OCI-LY1 (cell line): ENCODE data around the gene C2.

Experiments used
- H2AFZ ChIP-seq: fragments of 200-600 bp; sonication (generic), shearing (Covaris generic); 2 replicates; pipeline ENCODE4 v1.6.0; 2014; ENCODE audit warnings: antibody characterized with exemption, mild to moderate bottlenecking, low read length
- H3F3A ChIP-seq: fragments of 200-600 bp; sonication (generic), shearing (Covaris generic); 2 replicates; pipeline ENCODE4 v1.6.0; 2014; ENCODE audit warnings: mild to moderate bottlenecking, antibody characterized with exemption, low read length, moderate library complexity; ENCODE audit not compliant: insufficient read depth
- H3K27ac ChIP-seq: fragments of 200-600 bp; sonication (generic); 2 replicates; pipeline ENCODE4 v1.5.1; 2014; ENCODE audit warnings: low read length, mixed run types, mild to moderate bottlenecking, low read depth; ENCODE audit not compliant: poor library complexity, severe bottlenecking
- H3K27me3 ChIP-seq: fragments of 200-600 bp; sonication (generic); 2 replicates; pipeline ENCODE4 v1.6.0; 2014; ENCODE audit warnings: antibody characterized with exemption, mild to moderate bottlenecking, low read length, moderate library complexity; ENCODE audit not compliant: insufficient read depth
- H3K36me3 ChIP-seq: fragments of 200-600 bp; sonication (generic); 2 replicates; pipeline ENCODE4 v1.6.1; 2014; ENCODE audit warnings: mild to moderate bottlenecking, antibody characterized with exemption, low read length, moderate library complexity, mixed read lengths; ENCODE audit not compliant: insufficient read depth
- H3K4me1 ChIP-seq: fragments of 200-600 bp; sonication (generic); 2 replicates; pipeline ENCODE4 v1.5.1; 2014; ENCODE audit warnings: mild to moderate bottlenecking, low read length, moderate library complexity; ENCODE audit not compliant: insufficient read depth, severe bottlenecking
- H3K4me2 ChIP-seq: fragments of 200-600 bp; sonication (generic), shearing (Covaris generic); 2 replicates; pipeline ENCODE4 v1.6.1; 2014; ENCODE audit warnings: low read length
- H3K4me3 ChIP-seq: fragments of 200-600 bp; sonication (generic); 2 replicates; pipeline ENCODE4 v1.5.1; 2014; ENCODE audit warnings: low read length, low read depth, mild to moderate bottlenecking, mixed read lengths; ENCODE audit not compliant: poor library complexity, severe bottlenecking
- H3K79me2 ChIP-seq: fragments of 200-600 bp; shearing (Covaris generic); 2 replicates; pipeline ENCODE4 v1.6.1; 2016; ENCODE audit warnings: mixed run types, low read length, mixed read lengths; ENCODE audit not compliant: insufficient read depth
- H3K9ac ChIP-seq: fragments of 200-600 bp; sonication (generic), shearing (Covaris generic); 2 replicates; pipeline ENCODE4 v1.6.1; 2014; ENCODE audit warnings: mild to moderate bottlenecking, low read length, mixed read lengths
- H3K9me2 ChIP-seq: fragments of 200-600 bp; sonication (generic), shearing (Covaris generic); 2 replicates; pipeline ENCODE4 v1.6.1; 2014; ENCODE audit warnings: low read depth, mild to moderate bottlenecking, low read length, mixed read lengths
- H3K9me3 ChIP-seq: fragments of 200-600 bp; shearing (Covaris generic); 2 replicates; pipeline ENCODE4 v1.6.1; 2014; ENCODE audit warnings: low read length, mixed read lengths
- H4K20me1 ChIP-seq: fragments of 200-600 bp; sonication (generic), shearing (Covaris generic); 2 replicates; pipeline ENCODE4 v1.6.0; 2016; ENCODE audit warnings: mild to moderate bottlenecking, low read length; ENCODE audit not compliant: insufficient read depth
- EZH2 ChIP-seq: fragments of 200-600 bp; sonication (generic), shearing (Covaris generic); IDR thresholded peaks from 2 replicates; pipeline ENCODE4 v1.8.0; 2017; ENCODE audit warnings: borderline replicate concordance, mixed run types, mild to moderate bottlenecking, antibody characterized with exemption, low read length, moderate library complexity, mixed read lengths
- TF ChIP-seq, protein P1 (sequence below): fragments of 200-600 bp; sonication (generic), shearing (Covaris generic); IDR thresholded peaks from 2 replicates; pipeline ENCODE4 v1.5.1; 2017; ENCODE audit warnings: mild to moderate bottlenecking, antibody characterized with exemption, low read length, moderate library complexity, mixed read lengths

C2 gene

DNA sequence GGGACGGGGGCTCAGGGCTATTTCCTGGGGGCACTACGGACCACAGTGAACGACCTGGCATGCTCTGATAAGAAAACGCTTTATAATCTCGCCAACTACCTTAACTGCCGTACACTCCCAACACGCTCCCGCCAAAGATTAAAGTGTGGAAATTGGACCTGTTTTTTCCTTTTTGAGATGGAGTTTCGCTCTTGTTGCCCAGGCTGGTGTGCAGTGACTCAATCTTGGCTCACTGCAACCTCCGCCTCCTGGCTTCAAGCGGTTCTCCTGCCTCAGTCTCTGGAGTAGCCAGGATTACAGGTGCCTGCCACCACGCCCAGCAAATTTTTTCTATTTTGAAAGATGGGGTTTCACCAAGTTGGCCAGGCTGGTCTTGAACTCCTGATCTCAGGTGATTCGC, 48.4 kb upstream of the C2 start:
- H3K27ac ChIP-seq: no peak overlapping the region
- no peaks in the 10 kb centered on the region for H3K9me3 ChIP-seq
- no peaks in the 10 kb centered on the region for H3F3A ChIP-seq
- H3K9ac ChIP-seq: no peak overlapping the region
- peaks cover 45% of the 10 kb centered on the region for H3K36me3 ChIP-seq
- no peak overlapping the region for H3K4me3 ChIP-seq
- H4K20me1 ChIP-seq: no peaks in the 10 kb centered on the region
- TF ChIP-seq EZH2: no peak
- TF ChIP-seq, protein P1, sequence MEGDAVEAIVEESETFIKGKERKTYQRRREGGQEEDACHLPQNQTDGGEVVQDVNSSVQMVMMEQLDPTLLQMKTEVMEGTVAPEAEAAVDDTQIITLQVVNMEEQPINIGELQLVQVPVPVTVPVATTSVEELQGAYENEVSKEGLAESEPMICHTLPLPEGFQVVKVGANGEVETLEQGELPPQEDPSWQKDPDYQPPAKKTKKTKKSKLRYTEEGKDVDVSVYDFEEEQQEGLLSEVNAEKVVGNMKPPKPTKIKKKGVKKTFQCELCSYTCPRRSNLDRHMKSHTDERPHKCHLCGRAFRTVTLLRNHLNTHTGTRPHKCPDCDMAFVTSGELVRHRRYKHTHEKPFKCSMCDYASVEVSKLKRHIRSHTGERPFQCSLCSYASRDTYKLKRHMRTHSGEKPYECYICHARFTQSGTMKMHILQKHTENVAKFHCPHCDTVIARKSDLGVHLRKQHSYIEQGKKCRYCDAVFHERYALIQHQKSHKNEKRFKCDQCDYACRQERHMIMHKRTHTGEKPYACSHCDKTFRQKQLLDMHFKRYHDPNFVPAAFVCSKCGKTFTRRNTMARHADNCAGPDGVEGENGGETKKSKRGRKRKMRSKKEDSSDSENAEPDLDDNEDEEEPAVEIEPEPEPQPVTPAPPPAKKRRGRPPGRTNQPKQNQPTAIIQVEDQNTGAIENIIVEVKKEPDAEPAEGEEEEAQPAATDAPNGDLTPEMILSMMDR: no peak
- no peak overlapping the region for H3K4me2 ChIP-seq
- no peaks in the 10 kb centered on the region for H3K4me1 ChIP-seq
- H2AFZ ChIP-seq: no peak overlapping the region
- H3K27me3 ChIP-seq: no peaks in the 10 kb centered on the region
- H3K79me2 ChIP-seq: no peaks in the 10 kb centered on the region
- no peaks in the 10 kb centered on the region for H3K9me2 ChIP-seq

DNA sequence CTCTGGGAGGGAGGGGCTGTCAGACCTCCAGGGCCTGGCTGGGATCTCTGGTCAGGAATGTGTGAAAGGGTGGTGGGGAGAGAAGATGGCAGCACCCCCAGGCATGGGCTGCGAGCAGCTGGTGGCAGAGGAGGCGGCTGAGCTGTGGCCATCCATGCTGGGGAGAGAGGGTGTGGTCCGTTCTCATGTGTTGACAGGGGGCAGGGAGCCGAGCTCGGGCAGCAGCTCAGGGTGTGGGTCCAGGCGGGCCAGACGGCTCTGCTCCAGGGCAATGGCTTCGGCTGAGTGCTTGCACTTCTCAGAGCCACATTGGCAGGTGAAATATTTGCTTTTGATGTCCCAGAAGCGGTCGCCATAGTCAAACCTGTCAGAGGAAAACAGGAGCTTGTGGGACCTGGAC, 47.6 kb upstream of the C2 start:
- no peaks in the 10 kb centered on the region for H3K4me1 ChIP-seq
- no peak overlapping the region for H3K4me3 ChIP-seq
- no peak overlapping the region for H2AFZ ChIP-seq
- H4K20me1 ChIP-seq: no peaks in the 10 kb centered on the region
- H3K9ac ChIP-seq: no peak overlapping the region
- no peaks in the 10 kb centered on the region for H3K79me2 ChIP-seq
- H3F3A ChIP-seq: no peaks in the 10 kb centered on the region
- H3K9me3 ChIP-seq: no peaks in the 10 kb centered on the region
- no peak overlapping the region for H3K27ac ChIP-seq
- no peak for TF ChIP-seq EZH2
- TF ChIP-seq, protein P1: no peak
- H3K27me3 ChIP-seq: no peaks in the 10 kb centered on the region
- no peaks in the 10 kb centered on the region for H3K9me2 ChIP-seq
- H3K36me3 ChIP-seq: peaks cover 52% of the 10 kb centered on the region
- no peak overlapping the region for H3K4me2 ChIP-seq

DNA sequence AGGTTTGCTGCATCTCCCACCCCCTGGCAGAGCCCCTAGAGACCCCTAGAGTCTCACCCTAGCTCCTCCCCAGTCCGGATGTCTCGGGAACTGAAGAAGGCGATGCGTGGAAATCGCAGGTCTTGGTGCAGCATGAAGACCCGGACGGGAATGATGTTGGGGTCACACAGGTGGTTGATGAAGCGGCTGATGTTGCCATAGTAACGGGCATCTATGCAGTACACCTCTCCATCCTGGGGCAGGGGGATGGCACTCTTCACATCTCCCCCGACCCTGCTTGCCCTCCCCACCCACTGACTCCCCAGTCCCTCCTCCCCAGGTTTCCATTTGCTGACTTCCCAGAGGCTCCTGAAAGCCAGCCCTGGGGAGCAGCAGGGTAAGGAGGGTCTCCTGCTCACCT, 46.9 kb upstream of the C2 start:
- H3K27ac ChIP-seq: no peak overlapping the region
- TF ChIP-seq, protein P1: no peak
- TF ChIP-seq EZH2: no peak
- peaks cover 56% of the 10 kb centered on the region for H3K36me3 ChIP-seq

More for the DNA sequence above, 46.9 kb upstream of the C2 start:
- Histone ChIP-seq H3K9me2 (no peaks in the 10 kb centered on the region), H3K27me3 (no peaks in the 10 kb centered on the region), H3K4me3 (no peak overlapping the region), H3K79me2 (no peaks in the 10 kb centered on the region), H4K20me1 (no peaks in the 10 kb centered on the region), H3K4me1 (no peaks in the 10 kb centered on the region), H3K4me2 (no peak overlapping the region), H2AFZ (no peak overlapping the region), H3K9me3 (no peaks in the 10 kb centered on the region), H3K9ac (no peak overlapping the region), H3F3A (no peaks in the 10 kb centered on the region)
